ENCODE measurements around the gene ANKRD12. TPM values are rescaled to one million over a fixed set of nuclear protein-coding genes. Genes with fewer than 3 reads are reported as not detected.
A peak's percentile ranks its signal among the peaks of the same experiment; 100 is the strongest.

The ANKRD12 gene
- total and polyA plus RNA-seq, 2 of the 4 experiments (the other 2 are of a cell fraction), result 2.6 to 12.9 TPM

- Histone ChIP-seq H3K14ac (replicated peaks; ENCODE audit: low read depth, low read length) (peak overlapping the region; percentile 83), H3K36me3 (ENCODE audit: control insufficient read depth, insufficient read depth, low read length) (peaks cover 1% of the 10 kb centered on the region; the same call in 1 of the 2 replicates), H4K91ac (ENCODE audit: insufficient read depth, low read depth, low read length) (peak overlapping the region; percentile 95), H3K4me1 (ENCODE audit: control insufficient read depth, insufficient read depth, low read length) (peaks cover 23% of the 10 kb centered on the region), H2BK120ac (ENCODE audit: low read depth, low read length) (peak overlapping the region; percentile 88), H4K20me1 (ENCODE audit: insufficient read depth, low read length) (no peaks in the 10 kb centered on the region), H4K8ac (ENCODE audit: low read depth in 2 of 2, low read length in 2 of 2) (peak overlapping the region; percentile 60 to 66; a peak in 3 of 4 replicates), H3K56ac (ENCODE audit: extremely low read depth, insufficient read depth, low read length) (no peak overlapping the region), H3K79me1 (ENCODE audit: low read depth in 1 of 2, low read length in 2 of 2) (peaks cover 15 to 26% of the 10 kb centered on the region in 2 experiments; a peak in 3 of 4 replicates), H2BK15ac (ENCODE audit: low read depth, low read length) (peak overlapping the region; percentile 91; the same call in 2 of the 3 replicates), H3K18ac (ENCODE audit: low read depth, low read length) (peak overlapping the region; percentile 81), H3K9me1 (ENCODE audit: insufficient read depth, low read length) (peaks cover 17% of the 10 kb centered on the region), H2AFZ (replicated peaks; ENCODE audit: low read length, poor library complexity) (no peak overlapping the region), H3K27ac (ENCODE audit: insufficient read depth, low read length) (peak overlapping the region; percentile 22; the same call in 1 of the 2 replicates), H3K27me3 (ENCODE audit: control insufficient read depth, insufficient read depth, low read length) (no peaks in the 10 kb centered on the region), H2BK20ac (ENCODE audit: low read depth, low read length) (peak overlapping the region; percentile 98), H2BK5ac (ENCODE audit: low read depth, low read length, poor library complexity, severe bottlenecking) (peak overlapping the region; percentile 56), H4K5ac (ENCODE audit: low read depth, low read length) (peak overlapping the region; percentile 58), H2AK9ac (replicated peaks; ENCODE audit: low read depth, low read length, poor library complexity) (peak overlapping the region; percentile 5), H3K9ac (ENCODE audit: low read depth, low read length) (no peak overlapping the region), H2AK5ac (ENCODE audit: low read depth, low read length) (peak overlapping the region; percentile 91), H3K9me3 (ENCODE audit: control insufficient read depth, insufficient read depth, low read length) (no peaks in the 10 kb centered on the region), H3K23ac (ENCODE audit: low read depth, low read length) (peak overlapping the region; percentile 11; the same call in 1 of the 2 replicates), H3K4me3 (ENCODE audit: insufficient read depth, low read depth, low read length) (no peak overlapping the region), H3K4ac (ENCODE audit: low read depth, low read length) (peak overlapping the region; percentile 98), H3K4me2 (ENCODE audit: low read depth, low read length) (no peak overlapping the region)
- in situ Hi-C loops (cut with MboI; ENCODE audit: low sequenced_read_pairs), result no loop called here
- no peak for DNase-seq
- dilution Hi-C loops (cut with HindIII; ENCODE audit: low sequenced_read_pairs, unreplicated experiment), result no loop called here
- TF ChIP-seq, protein P1, sequence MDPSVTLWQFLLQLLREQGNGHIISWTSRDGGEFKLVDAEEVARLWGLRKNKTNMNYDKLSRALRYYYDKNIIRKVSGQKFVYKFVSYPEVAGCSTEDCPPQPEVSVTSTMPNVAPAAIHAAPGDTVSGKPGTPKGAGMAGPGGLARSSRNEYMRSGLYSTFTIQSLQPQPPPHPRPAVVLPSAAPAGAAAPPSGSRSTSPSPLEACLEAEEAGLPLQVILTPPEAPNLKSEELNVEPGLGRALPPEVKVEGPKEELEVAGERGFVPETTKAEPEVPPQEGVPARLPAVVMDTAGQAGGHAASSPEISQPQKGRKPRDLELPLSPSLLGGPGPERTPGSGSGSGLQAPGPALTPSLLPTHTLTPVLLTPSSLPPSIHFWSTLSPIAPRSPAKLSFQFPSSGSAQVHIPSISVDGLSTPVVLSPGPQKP (IDR thresholded peaks at IDR 0.05; ENCODE audit: borderline replicate concordance, low read depth, low read length), result no peak
- no peak for TF ChIP-seq SMC3 (IDR thresholded peaks at IDR 0.05; ENCODE audit: low read depth, low read length)
- TF ChIP-seq MXI1 (IDR thresholded peaks at IDR 0.05; ENCODE audit: borderline replicate concordance, low read depth, low read length), result no peak
- no peak for TF ChIP-seq BHLHE40 (IDR thresholded peaks at IDR 0.05; ENCODE audit: low read depth, low read length)
- POLR2A ChIA-PET (ENCODE audit: unreplicated experiment), result no interaction called here
- ATAC-seq (ENCODE audit: low read depth), result no peak
- intact Hi-C loops (cut with micrococcal nuclease), result loop anchor here (5.0 kb wide), 1 partner anchor 615 kb away; the partner anchor contains the start of gene MTCL1
- no TSS peak for BruUV-seq (replicated peaks)
- 100% methylated on average over 2 of the region's 2 CpGs; no CpG with 5 or more reads in 1 of the 2 experiments for WGBS, 2 experiments (ENCODE audit: extremely low coverage in 2 of 2, insufficient read length in 1 of 2)
- CTCF ChIA-PET, result no interaction called here
Measured at GRCh38 chr18:9322744-9323143, 186.2 kb downstream of the ANKRD12 start.
